GM21576 (cell line): Measurements from ENCODE around the gene CXorf49B.
"Not testable (repeated sequence)": the region's sequence is repeated elsewhere in the genome, so short reads cannot be mapped to it uniquely, and the experiment has no call there.

Experiments used
- ATAC-seq: cut with Tn5 transposase; IDR thresholded peaks from one replicate; pipeline ENCODE4 v1.9.1; 2021; ENCODE audit warnings: mild to moderate bottlenecking, moderate library complexity; ENCODE audit not compliant: unreplicated experiment

The CXorf49B gene

GRCh38 chrX:71763049-71763448 lies at the start of gene CXorf49B:
Gene CXorf49B, plus strand, starts transcription at chrX:71763349. Its CDS starts 75 bp downstream, at chrX:71763424.
- ATAC-seq = not testable (repeated sequence)

GRCh38 chrX:71714064-71714463 lies 49.1 kb upstream of the CXorf49B start:
- not testable (repeated sequence) for ATAC-seq

- not testable (repeated sequence) for ATAC-seq
Observed at GRCh38 chrX:71715551-71715950, 47.6 kb upstream of the CXorf49B start.

- not testable (repeated sequence) for ATAC-seq
Observed at GRCh38 chrX:71716323-71716722, 46.8 kb upstream of the CXorf49B start.

- not testable (repeated sequence) for ATAC-seq
Observed at GRCh38 chrX:71718185-71718584, 45.0 kb upstream of the CXorf49B start, which contains the start of gene CXorf49. Gene CXorf49, minus strand, starts transcription at chrX:71718285. Its CDS starts 134 bp downstream, at chrX:71718151.

- not testable (repeated sequence) for ATAC-seq
Observed at GRCh38 chrX:71719195-71719594, 44.0 kb upstream of the CXorf49B start.

- ATAC-seq = not testable (repeated sequence)
Observed at GRCh38 chrX:71720289-71720886, 42.8 kb upstream of the CXorf49B start.

GRCh38 chrX:71760688-71761281 lies 2.4 kb upstream of the CXorf49B start:
- not testable (repeated sequence) for ATAC-seq

- ATAC-seq = not testable (repeated sequence)
Observed at GRCh38 chrX:71764832-71765231, 1.7 kb downstream of the CXorf49B start.

GRCh38 chrX:71765613-71766012 lies 2.5 kb downstream of the CXorf49B start:
- not testable (repeated sequence) for ATAC-seq

- not testable (repeated sequence) for ATAC-seq
Observed at GRCh38 chrX:71767134-71767533, 4.0 kb downstream of the CXorf49B start.

GRCh38 chrX:71778322-71778721 lies 15.2 kb downstream of the CXorf49B start:
- ATAC-seq = not testable (repeated sequence)

- not testable (repeated sequence) for ATAC-seq
Observed at GRCh38 chrX:71782225-71782949, 19.2 kb downstream of the CXorf49B start.

GRCh38 chrX:71782950-71783299 lies 19.8 kb downstream of the CXorf49B start:
- ATAC-seq = not testable (repeated sequence)

- ATAC-seq = peak; percentile 58
Observed at GRCh38 chrX:71783569-71784347, 20.6 kb downstream of the CXorf49B start.

- peak; percentile 63 for ATAC-seq
Observed at GRCh38 chrX:71784348-71784983, 21.3 kb downstream of the CXorf49B start.

GRCh38 chrX:71806450-71806849 lies 43.3 kb downstream of the CXorf49B start:
- ATAC-seq = not testable (repeated sequence)

GRCh38 chrX:71809886-71810285 lies 46.7 kb downstream of the CXorf49B start:
- ATAC-seq = no peak

- ATAC-seq = no peak
Observed at GRCh38 chrX:71814123-71814912, 51.2 kb downstream of the CXorf49B start.
